ENCODE measurements around the gene ZMYND8.

Gene ZMYND8

GRCh38 chr20:47306755-47307370 is 49.6 kb downstream of the ZMYND8 start:
- H3K9ac ChIP-seq (ENCODE audit: low read length): no peak overlapping the region
- H3K4me2 ChIP-seq (ENCODE audit: low read length): no peak overlapping the region
- H3K36me3 ChIP-seq (ENCODE audit: insufficient read depth, low read length): peaks cover 99% of the 10 kb centered on the region
- H3K4me1 ChIP-seq (ENCODE audit: insufficient read depth, low read length, severe bottlenecking): no peaks in the 10 kb centered on the region
- no peaks in the 10 kb centered on the region for H3F3A ChIP-seq (ENCODE audit: insufficient read depth, low read length)
- no peak overlapping the region for H3K4me3 ChIP-seq (ENCODE audit: low read depth, low read length, poor library complexity, severe bottlenecking)
- H3K27me3 ChIP-seq (ENCODE audit: insufficient read depth, low read length): no peaks in the 10 kb centered on the region
- TF ChIP-seq CTCF (IDR thresholded peaks at IDR 0.05; ENCODE audit: low read length) (no peak), EZH2 (IDR thresholded peaks at IDR 0.05; ENCODE audit: borderline replicate concordance, low read length) (no peak)
- no peaks in the 10 kb centered on the region for H3K9me3 ChIP-seq (ENCODE audit: low read length)
- peaks cover 35% of the 10 kb centered on the region for H3K79me2 ChIP-seq (ENCODE audit: insufficient read depth, low read length)
- H2AFZ ChIP-seq (ENCODE audit: low read length): no peak overlapping the region
- H3K27ac ChIP-seq (ENCODE audit: low read depth, low read length, poor library complexity, severe bottlenecking): no peak overlapping the region
- 0 out of 2 replicates have a peak, but pooled peaks cover 3% of the 10 kb centered on the region for H4K20me1 ChIP-seq (ENCODE audit: insufficient read depth, low read length)
- H3K9me2 ChIP-seq (ENCODE audit: low read depth, low read length): no peaks in the 10 kb centered on the region

- no peak overlapping the region for H3K27ac ChIP-seq (ENCODE audit: low read depth, low read length, poor library complexity, severe bottlenecking)
- H3K9me2 ChIP-seq (ENCODE audit: low read depth, low read length): no peaks in the 10 kb centered on the region
- H3K4me3 ChIP-seq (ENCODE audit: low read depth, low read length, poor library complexity, severe bottlenecking): no peak overlapping the region
- H4K20me1 ChIP-seq (ENCODE audit: insufficient read depth, low read length): 0 out of 2 replicates have a peak, but pooled peaks cover 3% of the 10 kb centered on the region
- no peaks in the 10 kb centered on the region for H3K4me1 ChIP-seq (ENCODE audit: insufficient read depth, low read length, severe bottlenecking)
- H2AFZ ChIP-seq (ENCODE audit: low read length): no peak overlapping the region
- peaks cover 29% of the 10 kb centered on the region for H3K79me2 ChIP-seq (ENCODE audit: insufficient read depth, low read length)
- H3K4me2 ChIP-seq (ENCODE audit: low read length): no peak overlapping the region
- peaks cover 99% of the 10 kb centered on the region for H3K36me3 ChIP-seq (ENCODE audit: insufficient read depth, low read length)
- H3K27me3 ChIP-seq (ENCODE audit: insufficient read depth, low read length): no peaks in the 10 kb centered on the region
- no peak overlapping the region for H3K9ac ChIP-seq (ENCODE audit: low read length)
- H3F3A ChIP-seq (ENCODE audit: insufficient read depth, low read length): no peaks in the 10 kb centered on the region
- no peaks in the 10 kb centered on the region for H3K9me3 ChIP-seq (ENCODE audit: low read length)
- TF ChIP-seq CTCF (IDR thresholded peaks at IDR 0.05; ENCODE audit: low read length) (no peak), EZH2 (IDR thresholded peaks at IDR 0.05; ENCODE audit: borderline replicate concordance, low read length) (no peak)
These were observed 50.4 kb downstream of the ZMYND8 start for GRCh38 chr20:47306095-47306494.

GRCh38 chr20:47305667-47306066 is 50.8 kb downstream of the ZMYND8 start:
- Histone ChIP-seq H4K20me1 (ENCODE audit: insufficient read depth, low read length) (0 out of 2 replicates have a peak, but pooled peaks cover 3% of the 10 kb centered on the region), H3K4me1 (ENCODE audit: insufficient read depth, low read length, severe bottlenecking) (no peaks in the 10 kb centered on the region), H3K27ac (ENCODE audit: low read depth, low read length, poor library complexity, severe bottlenecking) (no peak overlapping the region), H3K9me3 (ENCODE audit: low read length) (no peaks in the 10 kb centered on the region), H3F3A (ENCODE audit: insufficient read depth, low read length) (no peaks in the 10 kb centered on the region), H3K4me2 (ENCODE audit: low read length) (no peak overlapping the region), H2AFZ (ENCODE audit: low read length) (no peak overlapping the region), H3K9me2 (ENCODE audit: low read depth, low read length) (no peaks in the 10 kb centered on the region), H3K27me3 (ENCODE audit: insufficient read depth, low read length) (no peaks in the 10 kb centered on the region), H3K4me3 (ENCODE audit: low read depth, low read length, poor library complexity, severe bottlenecking) (no peak overlapping the region), H3K9ac (ENCODE audit: low read length) (no peak overlapping the region), H3K79me2 (ENCODE audit: insufficient read depth, low read length) (peaks cover 25% of the 10 kb centered on the region), H3K36me3 (ENCODE audit: insufficient read depth, low read length) (peaks cover 99% of the 10 kb centered on the region)
- TF ChIP-seq CTCF (IDR thresholded peaks at IDR 0.05; ENCODE audit: low read length) (no peak), EZH2 (IDR thresholded peaks at IDR 0.05; ENCODE audit: borderline replicate concordance, low read length) (no peak)

Measured in OCI-LY1 (cell line).